ENCODE measurements around the gene C14orf119.

- TF ChIP-seq EZH2phosphoT487 (IDR thresholded peaks at IDR 0.05; ENCODE audit: borderline replicate concordance, low read depth, low read length) (no peak), CTCF (conservative IDR thresholded peaks at IDR 0.05; ENCODE audit: low read length) (no peak)
Observed at GRCh38 chr14:23106747-23107045, 11.4 kb downstream of the C14orf119 start.

Data from OCI-LY7 (cell line).